Measurements from ENCODE around the gene EHHADH. TPM values are rescaled to one million over a fixed set of nuclear protein-coding genes. Genes with fewer than 3 reads are reported as not detected.
A peak's percentile ranks its signal among the peaks of the same experiment; 100 is the strongest.

The EHHADH gene
- polyA plus RNA-seq, 3 donors, result 0.57 to 1.5 (median 1.1) TPM

DNA sequence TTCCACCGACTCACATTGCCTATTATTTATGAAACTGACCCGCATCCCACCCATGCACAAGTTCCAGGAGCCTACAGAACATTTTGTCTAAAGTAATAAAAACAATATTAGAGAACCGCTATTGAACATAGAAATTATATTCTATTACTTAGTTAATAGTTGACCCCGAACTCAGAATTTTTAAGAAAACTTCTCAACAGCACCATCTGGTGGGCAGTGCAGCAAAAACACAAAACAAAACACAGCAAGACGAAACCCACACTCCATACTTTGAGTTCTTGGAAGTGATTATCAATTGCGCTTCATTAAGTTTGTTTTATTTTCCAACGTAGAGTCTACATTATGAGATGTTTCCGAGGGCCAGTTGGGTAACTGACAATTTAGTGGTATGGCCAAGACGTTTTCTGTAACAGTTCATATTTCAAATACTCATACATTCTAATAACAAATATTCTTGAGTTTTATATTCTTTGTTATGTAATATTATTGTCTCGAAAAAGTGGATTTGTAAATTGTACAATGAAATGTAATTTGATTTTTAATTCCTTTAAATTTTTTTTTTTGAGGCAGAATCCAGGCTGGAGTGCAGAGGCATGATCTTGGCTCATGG lies 77.0 kb downstream of the EHHADH start:
- Mint-ChIP-seq H3K9me3 (no peaks in the 10 kb centered on the region), H3K27ac (no peak overlapping the region), H3K27me3 (ENCODE audit: low read depth in 3 of 3) (no peaks in the 10 kb centered on the region), H3K4me1 (peaks cover 27% of the 10 kb centered on the region), H3K36me3 (no peaks in the 10 kb centered on the region), H3K4me3 (peak overlapping the region in 1 of 2 donors; percentile 18)
- DNase-seq, result peak; percentile 5 to 15 (median 11)
- Histone ChIP-seq H3K27me3 (ENCODE audit: control insufficient read depth in 2 of 2, insufficient read depth in 2 of 2, low read length in 2 of 2) (no peaks in the 10 kb centered on the region), H3K4me2 (replicated peaks; ENCODE audit: extremely low read depth, low read length, poor library complexity, severe bottlenecking) (no peak overlapping the region), H4K20me1 (ENCODE audit: insufficient read depth, low read length) (no peaks in the 10 kb centered on the region), H2AFZ (ENCODE audit: insufficient read depth, low read depth, low read length, poor library complexity, severe bottlenecking) (no peak overlapping the region), H3K36me3 (replicated peaks in 1 of 2; ENCODE audit: control insufficient read depth in 1 of 2, insufficient read depth in 2 of 2, low read length in 2 of 2) (no peaks in the 10 kb centered on the region), H3K27ac (ENCODE audit: low read depth in 1 of 2, low read length in 2 of 2) (no peak overlapping the region), H3K4me1 (ENCODE audit: control insufficient read depth in 1 of 2, insufficient read depth in 2 of 2, low read length in 2 of 2) (peaks cover 16 to 20% of the 10 kb centered on the region in 2 donors), H3K9ac (ENCODE audit: insufficient read depth, low read length, poor library complexity, severe bottlenecking) (no peak overlapping the region), H3K4me3 (replicated peaks in 1 of 3; ENCODE audit: low read depth in 2 of 3, low read length in 3 of 3) (no peak overlapping the region), H3K9me3 (replicated peaks in 1 of 2; ENCODE audit: control insufficient read depth in 1 of 2, insufficient read depth in 1 of 2, low read length in 2 of 2) (no peaks in the 10 kb centered on the region), H3K79me2 (ENCODE audit: insufficient read depth, low read length) (no peaks in the 10 kb centered on the region)
- intact Hi-C loops (cut with micrococcal nuclease), result no loop called here
- TF ChIP-seq, protein P1, sequence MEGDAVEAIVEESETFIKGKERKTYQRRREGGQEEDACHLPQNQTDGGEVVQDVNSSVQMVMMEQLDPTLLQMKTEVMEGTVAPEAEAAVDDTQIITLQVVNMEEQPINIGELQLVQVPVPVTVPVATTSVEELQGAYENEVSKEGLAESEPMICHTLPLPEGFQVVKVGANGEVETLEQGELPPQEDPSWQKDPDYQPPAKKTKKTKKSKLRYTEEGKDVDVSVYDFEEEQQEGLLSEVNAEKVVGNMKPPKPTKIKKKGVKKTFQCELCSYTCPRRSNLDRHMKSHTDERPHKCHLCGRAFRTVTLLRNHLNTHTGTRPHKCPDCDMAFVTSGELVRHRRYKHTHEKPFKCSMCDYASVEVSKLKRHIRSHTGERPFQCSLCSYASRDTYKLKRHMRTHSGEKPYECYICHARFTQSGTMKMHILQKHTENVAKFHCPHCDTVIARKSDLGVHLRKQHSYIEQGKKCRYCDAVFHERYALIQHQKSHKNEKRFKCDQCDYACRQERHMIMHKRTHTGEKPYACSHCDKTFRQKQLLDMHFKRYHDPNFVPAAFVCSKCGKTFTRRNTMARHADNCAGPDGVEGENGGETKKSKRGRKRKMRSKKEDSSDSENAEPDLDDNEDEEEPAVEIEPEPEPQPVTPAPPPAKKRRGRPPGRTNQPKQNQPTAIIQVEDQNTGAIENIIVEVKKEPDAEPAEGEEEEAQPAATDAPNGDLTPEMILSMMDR (IDR thresholded peaks at IDR 0.05), result peak; percentile 78
- WGBS (ENCODE audit: insufficient coverage), result no CpG with 5 or more reads among the region's 10 CpGs

DNA sequence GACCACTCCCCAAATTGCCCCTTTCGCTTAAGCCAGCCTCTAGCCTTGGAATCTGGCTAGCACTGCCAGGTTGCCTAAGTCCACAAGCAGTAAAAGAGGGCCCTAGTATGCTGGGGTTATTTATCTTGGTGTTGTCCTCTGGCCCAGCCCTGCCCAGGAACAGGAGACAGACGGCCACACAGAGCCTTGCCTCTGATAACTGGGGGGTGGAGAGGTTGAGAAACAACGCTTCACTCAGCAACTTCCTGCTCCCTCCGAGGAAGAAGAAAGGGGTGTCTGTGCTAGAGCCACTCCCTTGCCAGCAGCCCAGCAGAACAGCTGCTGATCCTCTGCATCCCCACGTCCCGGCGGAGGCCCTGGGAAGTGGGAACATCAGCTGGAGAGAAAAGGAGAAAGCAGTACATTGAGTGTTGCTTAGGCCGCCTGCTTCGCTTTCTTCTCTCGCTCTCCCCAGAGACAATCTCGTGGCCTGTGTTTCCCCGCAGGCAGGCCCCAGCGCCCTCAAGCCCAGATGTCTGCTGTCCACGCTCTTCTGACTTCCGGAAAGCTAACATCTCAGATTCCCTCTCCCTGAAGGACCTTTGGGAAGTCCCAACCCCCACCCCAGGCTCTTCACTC lies 78.4 kb downstream of the EHHADH start:
- 12% methylated on average over 6 of the region's 15 CpGs for WGBS (ENCODE audit: insufficient coverage)
- H3K9ac ChIP-seq (ENCODE audit: insufficient read depth, low read length, poor library complexity, severe bottlenecking), result peak overlapping the region; percentile 62
- peak overlapping the region; percentile 92 for H2AFZ ChIP-seq (ENCODE audit: insufficient read depth, low read depth, low read length, poor library complexity, severe bottlenecking)
- peaks cover 16 to 20% of the 10 kb centered on the region in 2 donors for H3K4me1 ChIP-seq (ENCODE audit: control insufficient read depth in 1 of 2, insufficient read depth in 2 of 2, low read length in 2 of 2)
- no peaks in the 10 kb centered on the region for H3K36me3 ChIP-seq (replicated peaks in 1 of 2; ENCODE audit: control insufficient read depth in 1 of 2, insufficient read depth in 2 of 2, low read length in 2 of 2)
- Mint-ChIP-seq H3K9me3 (no peaks in the 10 kb centered on the region), H3K4me3 (peak overlapping the region; percentile 60 to 84), H3K36me3 (no peaks in the 10 kb centered on the region), H3K4me1 (peaks cover 27% of the 10 kb centered on the region), H3K27ac (peak overlapping the region; percentile 75 to 91 (median 81)), H3K27me3 (ENCODE audit: low read depth in 3 of 3) (no peaks in the 10 kb centered on the region)
- peak overlapping the region; percentile 64 to 86 for H3K27ac ChIP-seq (ENCODE audit: low read depth in 1 of 2, low read length in 2 of 2)
- TF ChIP-seq, protein P1 (IDR thresholded peaks at IDR 0.05), result no peak
- no peaks in the 10 kb centered on the region for H3K9me3 ChIP-seq (replicated peaks in 1 of 2; ENCODE audit: control insufficient read depth in 1 of 2, insufficient read depth in 1 of 2, low read length in 2 of 2)
- DNase-seq, result peak; percentile 33 to 40 (median 35)
- no peaks in the 10 kb centered on the region for H3K79me2 ChIP-seq (ENCODE audit: insufficient read depth, low read length)
- H4K20me1 ChIP-seq (ENCODE audit: insufficient read depth, low read length), result no peaks in the 10 kb centered on the region
- H3K4me2 ChIP-seq (replicated peaks; ENCODE audit: extremely low read depth, low read length, poor library complexity, severe bottlenecking), result peak overlapping the region; percentile 74
- no peaks in the 10 kb centered on the region for H3K27me3 ChIP-seq (ENCODE audit: control insufficient read depth in 2 of 2, insufficient read depth in 2 of 2, low read length in 2 of 2)
- peak overlapping the region in 2 of 3 experiments; percentile 22 to 69 for H3K4me3 ChIP-seq (replicated peaks in 1 of 3; ENCODE audit: low read depth in 2 of 3, low read length in 3 of 3)
- intact Hi-C loops (cut with micrococcal nuclease), result no loop called here

Data from CD14-positive monocyte (primary cell).